Esophagus muscularis mucosa (tissue), 4 donors: ENCODE data around the gene SYT15. TPM values are rescaled to one million over a fixed set of nuclear protein-coding genes. Genes with fewer than 3 reads are reported as not detected.

ENCODE experiments used
- DNase-seq: peaks from one replicate; pipeline ENCODE4 v3.0.0-alpha.2; 2017; ENCODE audit errors: extremely low spot score
- H3K27ac ChIP-seq, 4 donors: fragments of 200-600 bp; sonication (generic); replicated peaks in 1 of 4; 1 replicate in 3 of 4; 2 replicates in 1 of 4; pipeline ENCODE4 v1.5.1; 2016 to 2019; ENCODE audit warnings: mild to moderate bottlenecking in 1 of 4
- H3K27me3 ChIP-seq, 4 donors: fragments of 200-600 bp; sonication (generic); one replicate each; pipeline versions ENCODE4 v1.5.1 to v1.6.0; 2016 to 2019
- H3K36me3 ChIP-seq, 4 donors: fragments of 200-600 bp; sonication (generic); one replicate each; pipeline ENCODE4 v1.5.1; 2016 to 2019
- H3K4me1 ChIP-seq, 4 donors: fragments of 200-600 bp; sonication (generic); one replicate each; pipeline ENCODE4 v1.5.1; 2016 to 2019
- H3K4me3 ChIP-seq, 4 donors: fragments of 200-600 bp; sonication (generic); 1 replicate in 2 of 4; 2 replicates in 2 of 4; pipeline ENCODE4 v1.5.1; 2016 to 2019; ENCODE audit warnings: mild to moderate bottlenecking in 4 of 4, moderate library complexity in 1 of 4
- H3K9me3 ChIP-seq, 4 donors: fragments of 200-600 bp; sonication (generic); 1 replicate in 3 of 4; 2 replicates in 1 of 4; pipeline ENCODE4 v1.5.1; 2016 to 2019
- CTCF ChIP-seq, 3 experiments: fragments of 200-600 bp in 2 of 3; fragments of 450-650 bp in 1 of 3; sonication (generic) in 2 of 3; IDR thresholded peaks; one replicate each; pipeline ENCODE4 v1.5.1; 2017 to 2019; ENCODE audit warnings: antibody characterized with exemption in 3 of 3, mild to moderate bottlenecking in 2 of 3, moderate library complexity in 1 of 3
- EP300 ChIP-seq: sonication (generic); formaldehyde crosslinking; IDR thresholded peaks from one replicate; pipeline ENCODE4 v1.6.1; 2017; ENCODE audit warnings: antibody characterized with exemption
- POLR2A ChIP-seq: fragments of 450-650 bp; IDR thresholded peaks from one replicate; pipeline ENCODE4 v1.6.1; 2017; ENCODE audit warnings: antibody characterized with exemption, moderate library complexity, mild to moderate bottlenecking, low read depth
- POLR2AphosphoS5 ChIP-seq, 2 donors: sonication (generic); formaldehyde crosslinking; IDR thresholded peaks; one replicate each; pipeline ENCODE4 v1.6.1; 2017; ENCODE audit warnings: antibody characterized with exemption in 2 of 2
- WGBS: methylation state at CpG from one replicate; pipeline ENCODE4 v1.1.5; 2018; 5-methylcytosine and 5-hydroxymethylcytosine counted together
- intact Hi-C: fragments of 100-400 bp; cut with DNase I; formaldehyde crosslinking; loops from one replicate; pipeline ENCODE4 v1.15.1; 2023
- total RNA-seq, 4 donors: library from RNA; depleted of rRNA; stranded (reverse); fragments of >200 nt; gene quantifications; one replicate each; pipeline versions ENCODE4 v1.1.0 to v1.2.1, GENCODE V29; 2016

Gene SYT15
- total RNA-seq, 4 donors from 2014 or later: 2.1 to 7.4 (median 5.4) TPM

GRCh38 chr10:46553238-46554049, 25.5 kb upstream of the SYT15 start:
- DNase-seq: no peak
- no peaks in the 10 kb centered on the region for H3K9me3 ChIP-seq
- 78% methylated on average over 2 of the region's 2 CpGs for WGBS
- peaks cover 13 to 17% (median 15%) of the 10 kb centered on the region in 4 donors for H3K4me1 ChIP-seq
- no peak overlapping the region for H3K4me3 ChIP-seq
- no peak overlapping the region for H3K27ac ChIP-seq
- H3K36me3 ChIP-seq: no peaks in the 10 kb centered on the region
- intact Hi-C loops: no loop called here
- TF ChIP-seq EP300: no peak
- TF ChIP-seq CTCF (IDR thresholded peaks at IDR 0.05): no peak
- no peak for TF ChIP-seq POLR2A
- no peak for TF ChIP-seq POLR2AphosphoS5 (IDR thresholded peaks at IDR 0.05)
- peaks cover 14 to 73% (median 24%) of the 10 kb centered on the region in 4 donors for H3K27me3 ChIP-seq

DNA sequence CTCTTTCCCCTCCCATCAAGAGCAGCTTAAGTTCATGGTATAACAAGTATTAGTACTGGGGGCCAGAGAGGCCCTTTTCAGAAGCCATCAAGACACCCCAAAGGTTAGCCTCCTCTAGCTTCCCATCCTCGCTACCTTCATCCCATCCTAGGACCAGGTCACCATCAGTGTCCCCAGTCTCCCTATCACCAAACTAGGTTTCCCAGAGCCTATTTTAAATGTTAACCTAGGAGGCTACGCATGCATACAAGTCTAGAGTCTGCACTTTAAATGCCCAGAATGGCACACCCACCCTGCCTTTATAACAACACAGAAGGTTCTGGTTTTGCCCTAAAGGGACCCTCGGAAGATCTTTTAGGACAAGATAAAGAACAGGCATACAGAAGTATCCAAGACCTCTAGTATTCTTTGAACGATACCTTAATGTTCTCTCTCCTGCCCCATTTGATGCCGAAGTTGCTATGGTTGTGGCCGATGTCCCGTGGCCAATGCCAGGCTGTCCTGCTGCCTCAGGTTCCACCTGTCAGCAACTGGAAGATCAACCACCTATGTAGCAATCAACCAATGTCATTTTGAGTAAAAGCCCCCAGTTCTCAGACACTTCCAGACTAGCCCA, 24.7 kb upstream of the SYT15 start:
- Histone ChIP-seq H3K4me1 (peaks cover 13 to 17% (median 15%) of the 10 kb centered on the region in 4 donors), H3K9me3 (no peaks in the 10 kb centered on the region), H3K27ac (no peak overlapping the region), H3K27me3 (peaks cover 14 to 78% (median 26%) of the 10 kb centered on the region in 4 donors), H3K4me3 (no peak overlapping the region), H3K36me3 (no peaks in the 10 kb centered on the region)
- DNase-seq: no peak
- 84% methylated on average over 7 of the region's 7 CpGs for WGBS
- intact Hi-C loops: no loop called here
- TF ChIP-seq POLR2A (no peak), CTCF (IDR thresholded peaks at IDR 0.05) (no peak), POLR2AphosphoS5 (IDR thresholded peaks at IDR 0.05) (no peak), EP300 (no peak)

- Histone ChIP-seq H3K27ac (no peak overlapping the region), H3K9me3 (no peaks in the 10 kb centered on the region), H3K4me1 (peaks cover 13 to 17% (median 15%) of the 10 kb centered on the region in 4 donors), H3K27me3 (peaks cover 14 to 84% (median 26%) of the 10 kb centered on the region in 4 donors), H3K36me3 (no peaks in the 10 kb centered on the region), H3K4me3 (no peak overlapping the region)
- TF ChIP-seq EP300 (no peak), POLR2AphosphoS5 (IDR thresholded peaks at IDR 0.05) (no peak)
- 72% methylated on average over 3 of the region's 4 CpGs for WGBS
- intact Hi-C loops: no loop called here
- no peak for DNase-seq
These were observed 23.6 kb upstream of the SYT15 start for GRCh38 chr10:46555366-46555712.

- no peaks in the 10 kb centered on the region for H3K9me3 ChIP-seq
- H3K27ac ChIP-seq: no peak overlapping the region
- peak overlapping the region; percentile 49 to 64 (median 54) for H3K4me3 ChIP-seq
- intact Hi-C loops: no loop called here
- TF ChIP-seq POLR2A (no peak), EP300 (no peak), POLR2AphosphoS5 (IDR thresholded peaks at IDR 0.05) (no peak), CTCF (IDR thresholded peaks at IDR 0.05) (no peak)
- peaks cover 14 to 85% (median 26%) of the 10 kb centered on the region in 4 donors for H3K27me3 ChIP-seq
- DNase-seq: no peak
- no peaks in the 10 kb centered on the region for H3K36me3 ChIP-seq
- 37% methylated on average over 47 of the region's 47 CpGs for WGBS
- H3K4me1 ChIP-seq: peaks cover 13 to 17% (median 15%) of the 10 kb centered on the region in 4 donors
These were observed 23.0 kb upstream of the SYT15 start for GRCh38 chr10:46555713-46556514.
